ENCODE results near the gene LACTBL1. TPM values are rescaled to one million over a fixed set of nuclear protein-coding genes. Genes with fewer than 3 reads are reported as not detected.
"Not testable (repeated sequence)": the region's sequence is repeated elsewhere in the genome, so short reads cannot be mapped to it uniquely, and the experiment has no call there.

The LACTBL1 gene
- total RNA-seq, 2 donors from 2014 or later: not detected

DNA sequence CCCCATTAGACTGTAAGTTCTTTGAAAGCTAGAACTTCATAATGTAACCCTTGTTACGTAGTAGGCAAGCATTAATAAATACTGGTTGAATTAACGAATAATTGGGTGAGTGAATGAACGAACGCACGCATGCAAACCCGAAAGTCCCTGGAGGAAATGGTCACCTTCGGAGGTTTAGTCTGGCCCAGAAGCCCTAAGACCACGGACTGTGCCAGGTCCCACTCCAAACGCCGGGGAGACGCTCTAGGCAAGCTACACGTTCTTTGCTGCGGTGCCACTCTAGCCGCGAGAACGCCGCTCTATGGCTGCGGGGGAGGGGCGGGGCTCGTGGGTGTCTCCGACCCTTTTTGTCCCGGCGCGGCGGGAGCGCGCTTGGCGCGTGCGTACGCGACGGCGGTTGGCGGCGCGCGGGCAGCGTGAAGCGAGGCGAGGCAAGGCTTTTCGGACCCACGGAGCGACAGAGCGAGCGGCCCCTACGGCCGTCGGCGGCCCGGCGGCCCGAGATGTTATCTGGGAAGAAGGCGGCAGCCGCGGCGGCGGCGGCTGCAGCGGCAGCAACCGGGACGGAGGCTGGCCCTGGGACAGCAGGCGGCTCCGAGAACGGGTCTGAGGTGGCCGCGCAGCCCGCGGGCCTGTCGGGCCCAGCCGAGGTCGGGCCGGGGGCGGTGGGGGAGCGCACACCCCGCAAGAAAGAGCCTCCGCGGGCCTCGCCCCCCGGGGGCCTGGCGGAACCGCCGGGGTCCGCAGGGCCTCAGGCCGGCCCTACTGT lies 46.6 kb upstream of the LACTBL1 start, which contains the start of gene KDM1A:
Gene KDM1A, plus strand, starts transcription at position 375 of the 769 bp plus-strand sequence. Its CDS starts 129 bp downstream, at position 504.
- TF ChIP-seq, protein P1, sequence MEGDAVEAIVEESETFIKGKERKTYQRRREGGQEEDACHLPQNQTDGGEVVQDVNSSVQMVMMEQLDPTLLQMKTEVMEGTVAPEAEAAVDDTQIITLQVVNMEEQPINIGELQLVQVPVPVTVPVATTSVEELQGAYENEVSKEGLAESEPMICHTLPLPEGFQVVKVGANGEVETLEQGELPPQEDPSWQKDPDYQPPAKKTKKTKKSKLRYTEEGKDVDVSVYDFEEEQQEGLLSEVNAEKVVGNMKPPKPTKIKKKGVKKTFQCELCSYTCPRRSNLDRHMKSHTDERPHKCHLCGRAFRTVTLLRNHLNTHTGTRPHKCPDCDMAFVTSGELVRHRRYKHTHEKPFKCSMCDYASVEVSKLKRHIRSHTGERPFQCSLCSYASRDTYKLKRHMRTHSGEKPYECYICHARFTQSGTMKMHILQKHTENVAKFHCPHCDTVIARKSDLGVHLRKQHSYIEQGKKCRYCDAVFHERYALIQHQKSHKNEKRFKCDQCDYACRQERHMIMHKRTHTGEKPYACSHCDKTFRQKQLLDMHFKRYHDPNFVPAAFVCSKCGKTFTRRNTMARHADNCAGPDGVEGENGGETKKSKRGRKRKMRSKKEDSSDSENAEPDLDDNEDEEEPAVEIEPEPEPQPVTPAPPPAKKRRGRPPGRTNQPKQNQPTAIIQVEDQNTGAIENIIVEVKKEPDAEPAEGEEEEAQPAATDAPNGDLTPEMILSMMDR (IDR thresholded peaks at IDR 0.05): no peak
- Histone ChIP-seq H3K4me1 (ENCODE audit: control insufficient read depth in 1 of 2, low read depth in 2 of 2) (peaks cover 9 to 12% of the 10 kb centered on the region in 2 donors), H3K27me3 (replicated peaks; ENCODE audit: insufficient read depth) (no peaks in the 10 kb centered on the region), H3K9me3 (no peaks in the 10 kb centered on the region), H3K36me3 (no peaks in the 10 kb centered on the region), H3K27ac (peak within 1 kb of the TSS; percentile 57 to 71), H3K4me3 (peak within 1 kb of the TSS; percentile 93)
- DNase-seq (ENCODE audit: low spot score): peak; percentile 88
- peak; percentile 86 for ATAC-seq (ENCODE audit: insufficient number of reproducible peaks, low FRiP score, low read depth)

DNA sequence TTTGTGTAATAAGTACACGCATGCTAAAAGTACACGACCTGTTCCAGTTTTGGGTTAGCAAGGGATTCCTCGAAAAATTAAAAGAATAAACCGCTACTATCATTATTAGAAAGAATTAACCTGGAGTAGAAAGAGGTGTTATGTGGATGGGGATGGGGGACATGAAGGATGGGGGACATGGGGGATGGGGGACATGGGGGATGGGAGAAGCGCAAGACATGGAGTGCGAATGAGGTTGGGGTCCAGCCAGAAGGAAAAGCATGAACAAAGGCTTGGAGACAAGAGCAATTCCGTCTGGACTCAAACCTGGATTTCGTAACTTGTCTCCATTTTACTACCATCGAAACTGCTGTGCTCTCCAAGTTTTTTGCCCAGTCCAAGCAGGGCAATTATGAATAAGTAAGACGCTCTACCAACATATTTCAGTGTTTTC lies 46.0 kb upstream of the LACTBL1 start:
- no peaks in the 10 kb centered on the region for H3K27me3 ChIP-seq (replicated peaks; ENCODE audit: insufficient read depth)
- no peaks in the 10 kb centered on the region for H3K36me3 ChIP-seq
- peak overlapping the region in 1 of 2 donors; percentile 71 for H3K27ac ChIP-seq
- peak overlapping the region; percentile 93 for H3K4me3 ChIP-seq
- H3K9me3 ChIP-seq: no peaks in the 10 kb centered on the region
- H3K4me1 ChIP-seq (ENCODE audit: control insufficient read depth in 1 of 2, low read depth in 2 of 2): peaks cover 9 to 12% of the 10 kb centered on the region in 2 donors
- TF ChIP-seq, protein P1 (IDR thresholded peaks at IDR 0.05): no peak
- DNase-seq (ENCODE audit: low spot score): no peak
- ATAC-seq (ENCODE audit: insufficient number of reproducible peaks, low FRiP score, low read depth): no peak

DNA sequence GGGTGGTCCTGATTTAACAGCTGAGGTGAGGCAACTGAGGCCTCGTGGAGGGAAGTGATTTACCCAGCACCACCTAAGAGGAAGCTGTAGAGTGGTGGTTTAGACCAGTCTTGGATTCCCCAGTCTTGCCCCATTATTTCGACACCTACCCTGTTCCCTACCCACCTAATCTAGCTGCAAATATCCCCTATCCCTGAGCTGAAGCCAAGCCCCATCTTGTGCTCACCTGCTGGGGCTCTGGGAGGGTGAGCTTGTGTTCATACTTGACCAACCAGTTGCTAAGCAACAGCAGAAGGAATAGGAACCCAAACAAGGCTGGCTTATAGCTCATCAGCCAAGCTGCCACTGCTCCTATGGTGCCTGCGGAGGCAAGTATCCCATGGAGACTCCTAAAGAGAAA lies 41.0 kb upstream of the LACTBL1 start:
- ATAC-seq (ENCODE audit: insufficient number of reproducible peaks, low FRiP score, low read depth): no peak
- DNase-seq (ENCODE audit: low spot score): no peak
- TF ChIP-seq, protein P1 (IDR thresholded peaks at IDR 0.05): no peak
- H3K9me3 ChIP-seq: no peaks in the 10 kb centered on the region
- no peaks in the 10 kb centered on the region for H3K36me3 ChIP-seq
- H3K27ac ChIP-seq: no peak overlapping the region
- no peak overlapping the region for H3K4me3 ChIP-seq
- H3K4me1 ChIP-seq (ENCODE audit: control insufficient read depth in 1 of 2, low read depth in 2 of 2): no peaks in the 10 kb centered on the region
- no peaks in the 10 kb centered on the region for H3K27me3 ChIP-seq (replicated peaks; ENCODE audit: insufficient read depth)

DNA sequence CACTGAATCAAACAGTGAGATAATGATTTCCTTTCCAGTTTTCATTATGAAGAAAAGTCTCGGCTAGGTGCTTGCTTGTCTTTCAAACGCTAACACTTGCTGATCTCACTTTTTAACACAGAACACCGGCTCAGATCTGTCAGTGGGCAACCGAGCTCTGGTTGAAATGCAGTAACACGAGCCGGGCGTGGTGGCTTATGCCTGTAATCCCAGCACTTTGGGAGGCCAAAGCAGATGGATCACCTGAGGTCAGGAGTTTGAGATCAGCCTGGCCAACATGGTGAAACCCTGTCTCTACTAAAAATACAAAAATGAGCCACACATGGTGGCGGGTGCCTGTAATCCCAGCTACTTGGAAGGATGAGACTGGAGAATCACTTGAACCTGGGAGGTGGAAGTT lies 37.4 kb upstream of the LACTBL1 start:
- not testable (repeated sequence) for H3K36me3 ChIP-seq; H3K27ac ChIP-seq; H3K4me1 ChIP-seq (ENCODE audit: control insufficient read depth in 1 of 2, low read depth in 2 of 2); H3K4me3 ChIP-seq; DNase-seq (ENCODE audit: low spot score); H3K27me3 ChIP-seq (replicated peaks; ENCODE audit: insufficient read depth); ATAC-seq (ENCODE audit: insufficient number of reproducible peaks, low FRiP score, low read depth); H3K9me3 ChIP-seq

DNA sequence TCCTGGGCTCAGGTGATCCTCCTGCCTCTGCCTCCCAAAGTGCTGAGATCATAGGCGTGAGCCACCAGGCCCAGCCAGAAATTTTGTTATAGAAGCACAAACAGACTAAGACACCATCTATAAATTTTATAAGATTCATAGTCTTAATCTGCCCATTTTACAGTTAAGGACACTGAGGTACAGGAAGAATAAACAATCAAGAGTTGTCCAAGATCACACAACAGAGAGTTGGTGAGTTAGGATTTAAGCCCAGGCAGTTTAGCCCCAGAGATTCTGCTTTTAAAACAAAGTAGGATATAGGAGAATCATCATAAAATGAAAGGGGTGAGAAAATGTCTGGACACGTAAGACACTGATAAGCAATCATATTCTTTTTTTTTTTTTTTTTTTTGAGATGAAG lies 36.2 kb upstream of the LACTBL1 start:
- H3K4me1 ChIP-seq (ENCODE audit: control insufficient read depth in 1 of 2, low read depth in 2 of 2): no peaks in the 10 kb centered on the region
- no peaks in the 10 kb centered on the region for H3K27me3 ChIP-seq (replicated peaks; ENCODE audit: insufficient read depth)
- DNase-seq (ENCODE audit: low spot score) (no peak), ATAC-seq (ENCODE audit: insufficient number of reproducible peaks, low FRiP score, low read depth) (no peak)
- TF ChIP-seq, protein P1 (IDR thresholded peaks at IDR 0.05): no peak
- no peaks in the 10 kb centered on the region for H3K9me3 ChIP-seq
- no peak overlapping the region for H3K27ac ChIP-seq
- no peaks in the 10 kb centered on the region for H3K36me3 ChIP-seq
- no peak overlapping the region for H3K4me3 ChIP-seq

Measured in thoracic aorta (tissue), 2 donors.